NCI-H128 (cell line): ENCODE results near the gene OPTC.

ENCODE experiments used
- DNase-seq: peaks from one replicate; lab custom pipeline; 2025; ENCODE audit not compliant: unreplicated experiment; lab: John Stamatoyannopoulos, UW

Gene OPTC

DNA sequence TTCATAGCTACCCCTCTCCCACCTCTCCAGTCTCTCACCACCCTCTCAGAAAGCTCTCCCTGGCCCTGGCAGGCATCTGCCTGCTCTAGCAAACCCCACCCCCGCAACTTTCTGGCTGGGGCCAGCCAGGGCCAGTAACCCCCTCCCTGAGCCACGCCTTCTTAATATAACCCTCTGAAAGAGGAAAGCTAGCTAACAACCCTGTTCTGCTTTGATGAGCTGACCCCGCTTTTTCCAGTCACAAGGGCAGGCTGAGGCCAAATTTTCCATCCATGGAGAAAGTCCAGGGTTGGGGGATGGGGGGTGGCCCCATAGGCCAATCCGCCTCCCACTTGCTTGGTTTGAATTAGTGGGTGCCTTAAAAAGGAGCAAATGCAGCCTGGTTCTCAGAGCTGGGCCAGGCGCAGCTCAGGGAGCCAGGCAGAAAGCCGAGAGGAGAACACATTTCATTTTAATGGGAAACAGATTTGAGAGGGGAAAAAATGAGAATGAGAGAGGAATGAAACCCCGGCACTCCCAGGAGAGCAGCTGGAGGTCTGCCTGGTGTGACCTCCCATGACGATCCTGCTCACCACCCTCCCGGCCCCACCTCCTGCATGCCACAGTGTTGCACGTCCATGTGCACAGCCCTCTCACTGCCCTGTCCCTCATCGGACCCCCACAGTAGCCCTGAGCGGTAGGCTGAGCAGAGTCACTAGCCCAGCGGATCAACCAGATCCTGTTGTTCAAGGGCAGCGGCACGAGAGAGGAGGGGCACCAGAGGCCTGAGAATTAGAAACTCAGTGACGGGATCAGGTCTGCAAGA lies 62.3 kb downstream of the OPTC start:
- no peak for DNase-seq

DNA sequence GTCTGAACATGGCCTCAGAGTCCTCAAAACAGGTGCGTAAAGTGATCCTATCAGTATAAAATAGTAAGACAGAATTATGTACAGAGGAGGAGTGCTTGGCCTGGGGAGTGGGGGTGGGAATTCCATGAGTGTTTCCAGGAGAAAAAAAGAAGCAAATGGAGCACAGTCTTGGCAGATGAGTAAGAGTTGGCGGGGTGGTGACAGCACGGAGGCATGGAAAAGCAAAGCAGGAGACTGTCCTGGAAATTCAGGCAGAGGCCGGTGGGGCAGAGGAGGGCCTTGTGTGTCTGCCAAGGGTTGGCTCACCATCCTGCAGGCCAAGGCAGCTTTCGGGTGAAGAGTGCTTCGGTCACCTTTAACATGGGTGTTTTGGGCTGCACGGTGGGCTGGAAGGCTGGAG lies 63.4 kb downstream of the OPTC start:
- no peak for DNase-seq

- no peak for DNase-seq
Measured at GRCh38 chr1:203558064-203558760, 64.3 kb downstream of the OPTC start.
